ENCODE measurements around the gene GAB2. TPM values are rescaled to one million over a fixed set of nuclear protein-coding genes. Genes with fewer than 3 reads are reported as not detected.

GAB2 gene
- total RNA-seq, 2 experiments from 2014 or later: 1.2 to 1.3 TPM

GRCh38 chr11:78354408-78355308 lies 63.0 kb downstream of the GAB2 start:
- Histone ChIP-seq H2AFZ (ENCODE audit: low read length) (no peak overlapping the region), H3K4me3 (ENCODE audit: low read depth, low read length, poor library complexity, severe bottlenecking) (no peak overlapping the region), H3K79me2 (ENCODE audit: insufficient read depth, low read depth, low read length) (no peaks in the 10 kb centered on the region), H3K4me2 (ENCODE audit: low read length) (no peak overlapping the region), H3K4me1 (ENCODE audit: insufficient read depth, low read length, poor library complexity, severe bottlenecking) (peaks cover 17% of the 10 kb centered on the region), H3K9me3 (ENCODE audit: low read length) (no peaks in the 10 kb centered on the region), H3K27ac (ENCODE audit: low read depth, low read length, poor library complexity, severe bottlenecking) (no peak overlapping the region), H4K20me1 (ENCODE audit: insufficient read depth, low read length) (no peaks in the 10 kb centered on the region), H3K36me3 (ENCODE audit: insufficient read depth, low read length) (no peaks in the 10 kb centered on the region), H3K9me2 (ENCODE audit: insufficient read depth, low read length) (no peaks in the 10 kb centered on the region)
- DNase-seq (ENCODE audit: low spot score): no peak
- no TSS peak for BruUV-seq (replicated peaks)
- ChIA-PET CTCF (ENCODE audit: unreplicated experiment) (interaction anchor here (0.8 kb wide), 1 partner anchor 22 kb away, joined by 3 read pairs; no protein-coding TSS in a partner anchor), POLR2A (interaction anchor here (0.6 kb wide), 1 partner anchor 27 kb away, joined by 3 read pairs; no protein-coding TSS in a partner anchor)
- intact Hi-C loops (cut with micrococcal nuclease; ENCODE audit: unreplicated experiment): no loop called here
- TF ChIP-seq, protein P1, sequence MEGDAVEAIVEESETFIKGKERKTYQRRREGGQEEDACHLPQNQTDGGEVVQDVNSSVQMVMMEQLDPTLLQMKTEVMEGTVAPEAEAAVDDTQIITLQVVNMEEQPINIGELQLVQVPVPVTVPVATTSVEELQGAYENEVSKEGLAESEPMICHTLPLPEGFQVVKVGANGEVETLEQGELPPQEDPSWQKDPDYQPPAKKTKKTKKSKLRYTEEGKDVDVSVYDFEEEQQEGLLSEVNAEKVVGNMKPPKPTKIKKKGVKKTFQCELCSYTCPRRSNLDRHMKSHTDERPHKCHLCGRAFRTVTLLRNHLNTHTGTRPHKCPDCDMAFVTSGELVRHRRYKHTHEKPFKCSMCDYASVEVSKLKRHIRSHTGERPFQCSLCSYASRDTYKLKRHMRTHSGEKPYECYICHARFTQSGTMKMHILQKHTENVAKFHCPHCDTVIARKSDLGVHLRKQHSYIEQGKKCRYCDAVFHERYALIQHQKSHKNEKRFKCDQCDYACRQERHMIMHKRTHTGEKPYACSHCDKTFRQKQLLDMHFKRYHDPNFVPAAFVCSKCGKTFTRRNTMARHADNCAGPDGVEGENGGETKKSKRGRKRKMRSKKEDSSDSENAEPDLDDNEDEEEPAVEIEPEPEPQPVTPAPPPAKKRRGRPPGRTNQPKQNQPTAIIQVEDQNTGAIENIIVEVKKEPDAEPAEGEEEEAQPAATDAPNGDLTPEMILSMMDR (conservative IDR thresholded peaks at IDR 0.05; ENCODE audit: low read length): no peak
- no peak for TF ChIP-seq EZH2phosphoT487 (IDR thresholded peaks at IDR 0.05; ENCODE audit: borderline replicate concordance, low read depth, low read length)

GRCh38 chr11:78351979-78352841 lies 65.4 kb downstream of the GAB2 start:
- Histone ChIP-seq H3K79me2 (ENCODE audit: insufficient read depth, low read depth, low read length) (no peaks in the 10 kb centered on the region), H3K4me2 (ENCODE audit: low read length) (no peak overlapping the region)

More at GRCh38 chr11:78351979-78352841, 65.4 kb downstream of the GAB2 start:
- Histone ChIP-seq H3K9me3 (ENCODE audit: low read length) (no peaks in the 10 kb centered on the region), H3K4me1 (ENCODE audit: insufficient read depth, low read length, poor library complexity, severe bottlenecking) (peaks cover 19% of the 10 kb centered on the region), H3K36me3 (ENCODE audit: insufficient read depth, low read length) (no peaks in the 10 kb centered on the region), H2AFZ (ENCODE audit: low read length) (no peak overlapping the region), H4K20me1 (ENCODE audit: insufficient read depth, low read length) (no peaks in the 10 kb centered on the region), H3K9me2 (ENCODE audit: insufficient read depth, low read length) (no peaks in the 10 kb centered on the region), H3K27ac (ENCODE audit: low read depth, low read length, poor library complexity, severe bottlenecking) (no peak overlapping the region), H3K4me3 (ENCODE audit: low read depth, low read length, poor library complexity, severe bottlenecking) (no peak overlapping the region)
- DNase-seq (ENCODE audit: low spot score): no peak
- POLR2A ChIA-PET: interaction anchor here (0.6 kb wide), 1 partner anchor 808 kb away, joined by 4 read pairs; no protein-coding TSS in a partner anchor
- no TSS peak for BruUV-seq (replicated peaks)
- intact Hi-C loops (cut with micrococcal nuclease; ENCODE audit: unreplicated experiment): no loop called here
- CTCF ChIA-PET (ENCODE audit: unreplicated experiment): no interaction called here
- TF ChIP-seq, protein P1 (conservative IDR thresholded peaks at IDR 0.05; ENCODE audit: low read length): no peak
- no peak for TF ChIP-seq EZH2phosphoT487 (IDR thresholded peaks at IDR 0.05; ENCODE audit: borderline replicate concordance, low read depth, low read length)
